ENCODE results near the gene HEPACAM. TPM values are rescaled to one million over a fixed set of nuclear protein-coding genes. Genes with fewer than 3 reads are reported as not detected.
A peak's percentile ranks its signal among the peaks of the same experiment; 100 is the strongest.

The HEPACAM gene
- total RNA-seq, 1 donor from 2014 or later = 27.2 TPM

DNA sequence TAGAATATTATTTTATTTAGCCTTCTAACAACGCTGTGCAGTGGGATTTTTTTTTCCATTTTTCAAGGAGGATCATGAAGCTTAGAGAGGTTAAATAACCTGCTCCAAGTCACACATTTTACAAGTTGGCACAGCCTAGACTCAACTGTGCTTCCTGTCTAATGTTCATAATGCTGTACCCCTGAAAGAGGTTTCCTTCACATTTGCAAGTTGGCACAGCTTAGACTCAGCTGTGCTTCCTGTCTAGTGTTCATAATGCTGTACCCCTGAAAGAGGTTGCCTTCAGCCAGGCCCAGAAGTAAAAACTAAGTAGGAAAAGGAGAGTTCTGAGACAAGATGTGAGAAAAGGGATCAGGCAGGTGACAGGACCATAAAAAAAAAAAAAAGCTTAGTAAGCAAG is 7.9 kb upstream of the HEPACAM start:
- DNase-seq (ENCODE audit: low spot score) = no peak
- no peak for ATAC-seq

DNA sequence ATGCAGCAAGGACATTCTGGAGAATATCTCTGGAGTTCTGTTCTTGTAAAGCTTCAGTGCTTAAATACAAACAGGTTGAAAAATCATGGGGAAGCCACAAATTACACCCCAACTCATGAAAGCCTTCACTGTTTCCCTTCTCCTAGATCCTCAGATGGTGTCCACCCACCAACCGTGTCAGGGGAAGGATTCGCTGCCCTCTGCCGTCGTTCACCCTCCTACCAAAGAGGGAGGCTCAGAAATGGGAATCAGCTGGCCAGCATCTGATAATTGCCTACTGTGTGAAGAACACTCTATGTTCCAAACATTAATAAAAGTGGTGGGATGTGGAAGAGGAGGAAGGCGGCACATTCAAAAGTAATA is 7.4 kb upstream of the HEPACAM start:
- ATAC-seq = no peak
- no peak for DNase-seq (ENCODE audit: low spot score)

GRCh38 chr11:124942466-124943253 is 6.8 kb upstream of the HEPACAM start:
- no peak for DNase-seq (ENCODE audit: low spot score)
- no peak for ATAC-seq

GRCh38 chr11:124941703-124942102 is 5.9 kb upstream of the HEPACAM start:
- no peak for DNase-seq (ENCODE audit: low spot score)
- no peak for ATAC-seq

DNA sequence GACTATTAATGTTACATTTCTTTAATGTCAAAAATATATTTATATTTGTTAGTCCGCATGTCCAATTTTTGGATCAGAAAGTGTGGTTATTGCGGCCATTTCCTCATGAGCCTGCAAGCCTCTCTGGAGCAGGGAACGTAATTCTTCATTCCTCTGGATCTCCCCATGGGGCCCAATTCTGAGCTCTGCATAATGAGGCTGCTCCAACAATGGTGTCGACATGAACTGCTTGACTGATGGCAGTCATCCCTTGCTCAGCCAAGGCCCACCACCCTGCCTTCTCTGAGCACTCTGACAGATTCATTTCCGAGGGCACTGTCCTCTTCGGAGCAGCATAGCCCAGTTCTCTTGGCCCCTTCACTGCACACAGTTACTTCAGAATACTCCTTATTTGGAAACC is 3.1 kb upstream of the HEPACAM start:
- no peak for DNase-seq (ENCODE audit: low spot score)
- ATAC-seq = no peak

- ATAC-seq (no peak), DNase-seq (ENCODE audit: low spot score) (no peak)
Measured at GRCh38 chr11:124938206-124938765, 2.4 kb upstream of the HEPACAM start.

DNA sequence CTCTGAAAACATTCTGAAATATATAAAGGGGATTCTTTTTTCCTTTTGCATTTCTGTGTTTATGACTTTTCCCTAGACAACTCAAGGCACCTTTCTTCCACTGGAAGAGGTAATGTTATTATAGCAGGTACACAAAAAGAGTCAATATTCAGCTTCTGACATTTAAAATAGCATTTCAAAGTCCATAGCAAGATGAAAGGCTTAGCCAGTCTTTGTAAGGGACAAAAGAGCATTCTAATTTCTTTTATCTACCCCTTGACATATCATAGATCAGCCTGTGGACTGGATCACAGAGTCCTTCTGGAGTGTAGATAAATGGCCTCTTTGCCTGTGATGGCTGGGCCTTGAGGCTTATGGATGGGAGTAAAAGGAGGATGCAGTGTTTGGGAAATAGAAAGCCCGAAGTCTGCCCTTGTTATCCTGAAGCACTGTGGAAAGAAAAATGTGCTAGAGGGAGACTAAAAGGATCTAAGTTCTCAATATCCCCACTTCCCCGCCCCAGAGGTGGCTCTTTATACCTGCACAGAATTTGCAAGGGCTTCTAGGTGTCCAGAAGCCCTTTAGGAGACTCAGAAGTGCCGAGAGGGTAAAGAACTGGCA is 1.6 kb upstream of the HEPACAM start:
- DNase-seq (ENCODE audit: low spot score) (no peak), ATAC-seq (no peak)

DNA sequence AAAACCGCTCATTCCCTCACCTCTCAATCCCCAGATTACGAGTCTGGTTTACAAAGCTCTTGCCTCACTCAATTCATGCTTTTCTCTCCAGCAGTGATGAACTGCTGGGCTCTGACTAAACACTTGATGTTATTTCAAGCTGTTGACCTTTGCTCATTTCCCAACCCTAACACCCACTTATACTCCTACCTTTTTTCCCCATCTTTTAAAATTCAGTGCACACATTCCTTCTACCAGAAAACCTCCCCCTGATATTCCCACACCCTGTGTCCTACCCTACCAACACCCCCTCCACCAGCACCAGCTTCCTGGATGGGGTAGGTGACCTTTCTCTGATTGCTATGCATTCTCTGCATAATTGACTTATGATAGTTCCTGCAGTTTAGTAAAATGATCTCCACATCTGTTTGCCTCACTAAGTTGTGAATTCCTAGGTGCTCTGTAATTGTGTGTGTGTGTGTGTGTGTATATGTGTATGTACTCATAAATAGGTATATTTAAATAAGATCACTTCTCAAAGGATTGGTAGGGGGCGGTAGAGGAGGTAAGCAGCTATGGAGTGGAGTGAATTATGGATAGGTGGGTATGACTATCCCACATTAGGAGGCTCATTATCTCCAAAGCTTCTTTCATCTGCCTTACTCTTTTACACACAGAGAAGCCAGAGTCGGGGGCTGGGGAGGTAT is 842 bp downstream of the HEPACAM start:
- no peak for DNase-seq (ENCODE audit: low spot score)
- ATAC-seq = peak; percentile 78

GRCh38 chr11:124930799-124931198 is 5.0 kb downstream of the HEPACAM start:
- DNase-seq (ENCODE audit: low spot score) (no peak), ATAC-seq (no peak)

- DNase-seq (ENCODE audit: low spot score) = peak; percentile 83
- ATAC-seq = peak; percentile 84
Measured at GRCh38 chr11:124928942-124929665, 6.7 kb downstream of the HEPACAM start.

DNA sequence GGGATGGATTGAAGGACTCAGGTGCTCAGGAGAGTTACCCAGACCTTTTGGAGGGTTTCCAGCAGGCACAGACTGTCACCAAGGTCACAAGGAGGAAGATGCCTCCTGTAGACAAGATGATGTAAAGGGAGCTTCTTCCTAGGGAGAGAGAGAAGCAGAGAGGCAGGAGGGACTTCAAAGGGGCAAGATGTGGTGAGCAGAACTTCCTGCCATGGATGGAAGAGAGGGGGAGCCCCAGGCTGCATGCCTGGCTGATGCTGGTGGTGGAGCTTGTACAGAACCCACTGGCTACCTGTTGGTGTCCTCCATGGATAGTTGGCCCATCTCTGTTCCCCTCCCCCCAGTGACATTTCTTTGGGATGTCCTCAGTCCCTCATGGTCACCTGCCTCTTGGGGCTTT is 12.6 kb downstream of the HEPACAM start:
- ATAC-seq (no peak), DNase-seq (ENCODE audit: low spot score) (no peak)

GRCh38 chr11:124922831-124923230 is 13.0 kb downstream of the HEPACAM start:
- no peak for ATAC-seq
- no peak for DNase-seq (ENCODE audit: low spot score)

- ATAC-seq (peak; percentile 52), DNase-seq (ENCODE audit: low spot score) (peak; percentile 74)
Measured at GRCh38 chr11:124920870-124921609, 14.8 kb downstream of the HEPACAM start.

GRCh38 chr11:124920356-124920755 is 15.5 kb downstream of the HEPACAM start:
- DNase-seq (ENCODE audit: low spot score) = no peak
- no peak for ATAC-seq

DNA sequence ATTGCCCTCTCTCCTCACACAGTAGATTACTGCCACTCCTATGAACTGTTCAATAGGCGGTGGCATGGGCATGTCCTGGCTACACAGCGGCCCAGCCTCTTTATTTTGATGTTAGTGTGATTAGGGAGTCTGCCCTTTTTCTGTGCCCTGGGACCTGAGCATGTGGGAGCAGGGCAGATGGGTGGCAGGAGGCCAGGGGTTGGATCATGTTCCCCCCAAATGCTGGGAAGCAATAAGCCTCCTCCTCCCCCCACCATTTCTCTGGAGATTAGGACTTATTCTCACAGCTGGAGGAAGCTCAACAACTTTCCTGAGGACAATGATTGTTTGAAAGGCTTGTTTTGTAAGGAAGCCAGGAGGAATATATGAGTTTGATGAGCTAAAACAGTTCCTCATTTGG is 15.9 kb downstream of the HEPACAM start:
- ATAC-seq = no peak

GRCh38 chr11:124918950-124919349 is 16.9 kb downstream of the HEPACAM start, which contains the start of gene HEPN1:
TSS of gene HEPN1 (plus strand) at chr11:124919250.
- ATAC-seq (peak; percentile 33), DNase-seq (ENCODE audit: low spot score) (no peak)

More for the DNA sequence above, 15.9 kb downstream of the HEPACAM start:
- no peak for DNase-seq (ENCODE audit: low spot score)

DNA sequence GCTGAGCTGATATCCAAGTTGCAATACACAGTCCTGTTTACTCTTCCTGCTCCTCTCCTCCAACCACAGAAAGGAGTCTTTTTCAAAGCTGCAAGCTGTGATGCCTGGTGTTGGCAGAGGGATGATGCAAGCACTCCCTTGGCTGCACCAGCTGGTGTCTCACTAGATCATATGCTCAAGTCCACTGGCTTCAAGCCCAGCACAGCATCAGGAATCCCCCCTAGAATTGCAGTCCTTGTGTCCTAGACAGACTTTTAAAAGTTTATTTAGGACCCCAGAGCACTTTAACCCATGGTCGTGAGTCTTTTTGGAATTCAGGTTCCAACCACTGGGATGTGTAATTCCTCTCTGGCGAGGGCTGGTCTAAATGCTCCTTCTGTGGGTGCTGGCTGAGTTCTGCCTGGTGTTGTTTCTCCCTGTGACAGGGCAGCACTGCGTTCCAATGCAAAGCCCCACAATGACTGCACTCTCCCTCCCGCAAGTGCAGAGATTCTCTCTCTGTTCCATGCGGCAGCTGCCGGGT is 18.7 kb downstream of the HEPACAM start:
- ATAC-seq (peak; percentile 3), DNase-seq (ENCODE audit: low spot score) (no peak)

DNA sequence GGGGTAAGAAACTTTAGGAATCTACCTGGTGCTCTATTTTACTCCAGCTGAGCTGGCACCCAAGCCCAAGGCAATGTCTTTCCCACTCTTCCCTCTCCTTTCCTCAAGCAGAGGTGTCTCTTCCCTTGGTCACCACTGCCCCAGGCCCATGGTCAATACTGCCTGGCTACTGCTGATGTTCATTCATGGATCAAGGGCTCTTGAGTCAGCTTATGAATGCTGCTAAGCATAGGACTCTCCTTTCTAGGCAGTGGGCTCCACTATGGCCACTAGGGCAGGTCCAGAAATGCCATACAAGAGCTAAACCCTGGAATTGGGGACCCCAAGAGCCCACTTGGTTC is 19.5 kb downstream of the HEPACAM start:
- DNase-seq (ENCODE audit: low spot score) = no peak
- ATAC-seq = no peak

- DNase-seq (ENCODE audit: low spot score) (peak; percentile 80), ATAC-seq (peak; percentile 93)
Measured at GRCh38 chr11:124915541-124916369, 20.1 kb downstream of the HEPACAM start.

Measured in left lobe of liver (tissue), 2 donors.